Neural progenitor cell (in vitro differentiated cells): ENCODE data around the gene SLC36A3.

Source experiments
- EZH2 ChIP-seq: fragments of 200-600 bp; sonication (generic); IDR thresholded peaks from 2 replicates; pipeline ENCODE4 v1.6.1; 2017; ENCODE audit warnings: antibody characterized with exemption, mild to moderate bottlenecking, moderate library complexity
- TF ChIP-seq, protein P1 (sequence below): fragments of 200-600 bp; sonication (generic); IDR thresholded peaks from 2 replicates; pipeline ENCODE4 v1.5.1; 2017; ENCODE audit warnings: antibody characterized with exemption, mild to moderate bottlenecking

DNA sequence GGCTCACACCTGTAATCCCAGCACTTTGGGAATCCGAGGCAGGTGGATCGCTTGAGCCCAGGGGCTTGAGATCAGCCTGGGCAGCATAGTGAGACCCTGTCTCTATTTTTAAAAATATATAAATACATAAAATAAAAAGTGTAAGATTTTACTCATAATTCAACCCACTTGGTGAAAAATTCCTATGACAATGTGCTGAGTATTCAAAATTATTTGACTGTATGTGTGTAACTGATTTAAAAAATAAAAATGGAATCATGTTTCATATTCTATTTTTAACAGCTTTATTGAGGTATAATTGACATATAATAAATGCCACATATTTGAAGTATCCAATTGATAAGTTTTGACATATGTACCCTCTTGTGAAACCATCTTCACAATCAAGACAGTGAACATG lies 27.8 kb downstream of the SLC36A3 start:
- TF ChIP-seq EZH2, result no peak
- TF ChIP-seq, protein P1, sequence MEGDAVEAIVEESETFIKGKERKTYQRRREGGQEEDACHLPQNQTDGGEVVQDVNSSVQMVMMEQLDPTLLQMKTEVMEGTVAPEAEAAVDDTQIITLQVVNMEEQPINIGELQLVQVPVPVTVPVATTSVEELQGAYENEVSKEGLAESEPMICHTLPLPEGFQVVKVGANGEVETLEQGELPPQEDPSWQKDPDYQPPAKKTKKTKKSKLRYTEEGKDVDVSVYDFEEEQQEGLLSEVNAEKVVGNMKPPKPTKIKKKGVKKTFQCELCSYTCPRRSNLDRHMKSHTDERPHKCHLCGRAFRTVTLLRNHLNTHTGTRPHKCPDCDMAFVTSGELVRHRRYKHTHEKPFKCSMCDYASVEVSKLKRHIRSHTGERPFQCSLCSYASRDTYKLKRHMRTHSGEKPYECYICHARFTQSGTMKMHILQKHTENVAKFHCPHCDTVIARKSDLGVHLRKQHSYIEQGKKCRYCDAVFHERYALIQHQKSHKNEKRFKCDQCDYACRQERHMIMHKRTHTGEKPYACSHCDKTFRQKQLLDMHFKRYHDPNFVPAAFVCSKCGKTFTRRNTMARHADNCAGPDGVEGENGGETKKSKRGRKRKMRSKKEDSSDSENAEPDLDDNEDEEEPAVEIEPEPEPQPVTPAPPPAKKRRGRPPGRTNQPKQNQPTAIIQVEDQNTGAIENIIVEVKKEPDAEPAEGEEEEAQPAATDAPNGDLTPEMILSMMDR, result no peak
